Epithelial cell of prostate (primary cell): ENCODE data around the gene BHMT2.

Source experiments
- DNase-seq: peaks from one replicate; pipeline ENCODE4 v3.0.0-alpha.2; 2011; ENCODE audit warnings: low read depth, low spot score
- H3K27ac ChIP-seq: fragments of 450-650 bp; 2 replicates; pipeline ENCODE4 v1.5.1; 2017; ENCODE audit warnings: mild to moderate bottlenecking

The BHMT2 gene

GRCh38 chr5:79056847-79057246 lies 12.7 kb upstream of the BHMT2 start:
- no peak for DNase-seq
- H3K27ac ChIP-seq = no peak overlapping the region

GRCh38 chr5:79059674-79060073 lies 9.9 kb upstream of the BHMT2 start:
- DNase-seq = no peak
- H3K27ac ChIP-seq = no peak overlapping the region

- no peak for DNase-seq
- H3K27ac ChIP-seq = no peak overlapping the region
Measured at GRCh38 chr5:79062436-79062835, 7.1 kb upstream of the BHMT2 start.

- no peak overlapping the region for H3K27ac ChIP-seq
- no peak for DNase-seq
Measured at GRCh38 chr5:79070350-79070667, 742 bp downstream of the BHMT2 start.

- H3K27ac ChIP-seq = no peak overlapping the region
- DNase-seq = no peak
Measured at GRCh38 chr5:79074641-79075040, 5.1 kb downstream of the BHMT2 start.

- H3K27ac ChIP-seq = no peak overlapping the region
- no peak for DNase-seq
Measured at GRCh38 chr5:79075646-79076426, 6.3 kb downstream of the BHMT2 start.

GRCh38 chr5:79076819-79077218 lies 7.3 kb downstream of the BHMT2 start:
- H3K27ac ChIP-seq = no peak overlapping the region
- no peak for DNase-seq

- DNase-seq = no peak
- H3K27ac ChIP-seq = no peak overlapping the region
Measured at GRCh38 chr5:79077680-79078365, 8.3 kb downstream of the BHMT2 start.

- H3K27ac ChIP-seq = no peak overlapping the region
- DNase-seq = no peak
Measured at GRCh38 chr5:79080804-79081203, 11.2 kb downstream of the BHMT2 start.

- no peak for DNase-seq
- no peak overlapping the region for H3K27ac ChIP-seq
Measured at GRCh38 chr5:79081779-79082178, 12.2 kb downstream of the BHMT2 start.

- H3K27ac ChIP-seq = no peak overlapping the region
- no peak for DNase-seq
Measured at GRCh38 chr5:79086116-79086515, 16.5 kb downstream of the BHMT2 start.

GRCh38 chr5:79088507-79088906 lies 18.9 kb downstream of the BHMT2 start:
- no peak overlapping the region for H3K27ac ChIP-seq
- DNase-seq = no peak

- DNase-seq = no peak
- H3K27ac ChIP-seq = no peak overlapping the region
Measured at GRCh38 chr5:79091064-79091463, 21.5 kb downstream of the BHMT2 start.

- no peak for DNase-seq
- no peak overlapping the region for H3K27ac ChIP-seq
Measured at GRCh38 chr5:79093762-79094161, 24.2 kb downstream of the BHMT2 start.

- H3K27ac ChIP-seq = no peak overlapping the region
- no peak for DNase-seq
Measured at GRCh38 chr5:79105868-79106267, 36.3 kb downstream of the BHMT2 start.

GRCh38 chr5:79107020-79107796 lies 37.6 kb downstream of the BHMT2 start:
- no peak overlapping the region for H3K27ac ChIP-seq
- no peak for DNase-seq

- H3K27ac ChIP-seq = no peak overlapping the region
- no peak for DNase-seq
Measured at GRCh38 chr5:79108086-79108485, 38.5 kb downstream of the BHMT2 start.

- H3K27ac ChIP-seq = no peak overlapping the region
- no peak for DNase-seq
Measured at GRCh38 chr5:79108792-79109191, 39.2 kb downstream of the BHMT2 start.

- H3K27ac ChIP-seq = no peak overlapping the region
- no peak for DNase-seq
Measured at GRCh38 chr5:79109527-79110492, 40.2 kb downstream of the BHMT2 start.

- no peak for DNase-seq
- no peak within 1 kb of the TSS for H3K27ac ChIP-seq
Measured at GRCh38 chr5:79111387-79111959, 41.9 kb downstream of the BHMT2 start, which contains the start of gene BHMT. Gene BHMT, plus strand, starts transcription at chr5:79111809. Its CDS starts 77 bp downstream, at chr5:79111886.
